Right atrium auricular region (tissue), 2 donors: ENCODE data around the gene SYT1. TPM values are rescaled to one million over a fixed set of nuclear protein-coding genes. Genes with fewer than 3 reads are reported as not detected.

Source experiments
- DNase-seq: peaks from one replicate; pipeline ENCODE4 v3.0.0-alpha.2; 2019; ENCODE audit warnings: low spot score
- H3K27ac ChIP-seq, 2 donors: fragments of 200-600 bp; sonication (generic); 1 replicate in 1 of 2; 2 replicates in 1 of 2; pipeline ENCODE4 v1.5.1; 2016 to 2019
- H3K27me3 ChIP-seq, 2 donors: fragments of 200-600 bp; sonication (generic); one replicate each; pipeline versions ENCODE4 v1.5.1 to v1.6.0; 2017 to 2019
- H3K36me3 ChIP-seq: fragments of 200-600 bp; sonication (generic); one replicate; pipeline ENCODE4 v1.5.1; 2016
- H3K4me1 ChIP-seq, 2 donors: fragments of 200-600 bp; sonication (generic); one replicate each; pipeline versions ENCODE4 v1.5.1 to v1.6.0; 2017 to 2019
- H3K4me3 ChIP-seq, 2 donors: fragments of 200-600 bp; sonication (generic); 1 replicate in 1 of 2; 2 replicates in 1 of 2; pipeline ENCODE4 v1.5.1; 2017 to 2019; ENCODE audit warnings: mild to moderate bottlenecking in 1 of 2, moderate library complexity in 1 of 2
- H3K9me3 ChIP-seq, 2 donors: fragments of 200-600 bp; sonication (generic); one replicate each; pipeline ENCODE4 v1.5.1; 2019
- CTCF ChIP-seq, 2 donors: fragments of 200-600 bp; sonication (generic); IDR thresholded peaks; one replicate each; pipeline ENCODE4 v1.5.1; 2019; ENCODE audit warnings: antibody characterized with exemption in 2 of 2
- total RNA-seq, 2 donors: library from RNA; depleted of rRNA; stranded (reverse); fragments of >200 nt; gene quantifications; one replicate each; pipeline ENCODE4 v1.1.0, GENCODE V29; 2016

Gene SYT1
- total RNA-seq, 2 donors from 2014 or later: 0.16 TPM; not detected in 1

GRCh38 chr12:78963439-78964227 lies 99.1 kb downstream of the SYT1 start:
- Histone ChIP-seq H3K27me3 (no peaks in the 10 kb centered on the region), H3K4me1 (no peaks in the 10 kb centered on the region), H3K27ac (no peak overlapping the region), H3K36me3 (no peaks in the 10 kb centered on the region), H3K9me3 (no peaks in the 10 kb centered on the region), H3K4me3 (no peak overlapping the region)
- no peak for TF ChIP-seq CTCF (IDR thresholded peaks at IDR 0.05)
- no peak for DNase-seq

DNA sequence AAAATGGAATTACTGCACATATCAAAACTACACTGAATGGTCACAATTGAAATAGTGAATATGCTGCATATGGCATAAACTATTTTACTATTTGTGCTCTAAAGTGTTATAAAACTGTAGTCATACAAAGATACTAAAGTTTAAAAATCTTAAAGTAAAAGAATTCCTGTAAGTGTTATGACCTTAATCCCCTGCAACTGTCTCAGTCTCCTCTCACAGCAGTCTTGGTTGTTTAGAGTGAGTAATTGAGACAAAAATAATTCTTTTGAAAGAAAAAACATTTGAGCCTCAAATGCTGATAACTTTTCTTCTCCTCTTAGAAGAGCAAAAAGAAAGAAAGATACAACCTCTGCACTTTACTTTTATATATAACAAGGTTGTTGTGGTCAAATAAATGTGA lies 99.9 kb downstream of the SYT1 start:
- no peaks in the 10 kb centered on the region for H3K4me1 ChIP-seq
- no peak for TF ChIP-seq CTCF (IDR thresholded peaks at IDR 0.05)
- no peaks in the 10 kb centered on the region for H3K9me3 ChIP-seq
- H3K27ac ChIP-seq: no peak overlapping the region
- no peak overlapping the region for H3K4me3 ChIP-seq
- no peak for DNase-seq
- H3K36me3 ChIP-seq: no peaks in the 10 kb centered on the region
- no peaks in the 10 kb centered on the region for H3K27me3 ChIP-seq

GRCh38 chr12:78966062-78966461 lies 101.5 kb downstream of the SYT1 start:
- no peak for TF ChIP-seq CTCF (IDR thresholded peaks at IDR 0.05)
- no peak overlapping the region for H3K4me3 ChIP-seq
- no peaks in the 10 kb centered on the region for H3K4me1 ChIP-seq
- H3K27me3 ChIP-seq: no peaks in the 10 kb centered on the region
- no peaks in the 10 kb centered on the region for H3K9me3 ChIP-seq
- DNase-seq: no peak
- no peak overlapping the region for H3K27ac ChIP-seq
- no peaks in the 10 kb centered on the region for H3K36me3 ChIP-seq

DNA sequence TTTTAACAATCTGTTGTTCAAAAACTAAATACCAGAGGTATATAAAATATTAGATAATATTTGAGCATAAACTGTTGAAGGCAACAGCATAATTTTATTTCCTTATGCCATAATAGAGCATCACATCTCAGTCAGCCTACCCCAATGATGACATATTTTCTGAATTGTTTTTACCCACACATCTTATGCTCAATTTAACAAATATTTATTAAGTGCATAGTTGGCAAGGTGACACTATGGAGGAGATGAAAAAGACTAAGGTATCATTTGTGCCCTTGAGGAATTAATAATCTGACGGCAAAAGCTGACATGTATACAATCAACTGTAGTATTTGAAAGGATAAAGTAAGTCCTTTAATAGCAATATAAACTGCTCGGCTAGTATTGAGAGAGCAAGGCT lies 102.4 kb downstream of the SYT1 start:
- Histone ChIP-seq H3K36me3 (no peaks in the 10 kb centered on the region), H3K4me3 (no peak overlapping the region), H3K4me1 (no peaks in the 10 kb centered on the region), H3K9me3 (no peaks in the 10 kb centered on the region), H3K27ac (no peak overlapping the region), H3K27me3 (no peaks in the 10 kb centered on the region)
- no peak for TF ChIP-seq CTCF (IDR thresholded peaks at IDR 0.05)
- no peak for DNase-seq

GRCh38 chr12:78968226-78968625 lies 103.7 kb downstream of the SYT1 start:
- no peak for TF ChIP-seq CTCF (IDR thresholded peaks at IDR 0.05)
- no peak overlapping the region for H3K27ac ChIP-seq
- H3K9me3 ChIP-seq: no peaks in the 10 kb centered on the region
- H3K4me1 ChIP-seq: no peaks in the 10 kb centered on the region
- no peaks in the 10 kb centered on the region for H3K36me3 ChIP-seq
- no peak overlapping the region for H3K4me3 ChIP-seq
- no peaks in the 10 kb centered on the region for H3K27me3 ChIP-seq
- no peak for DNase-seq

GRCh38 chr12:78970041-78970440 lies 105.5 kb downstream of the SYT1 start:
- no peak for TF ChIP-seq CTCF (IDR thresholded peaks at IDR 0.05)
- no peak for DNase-seq
- H3K27me3 ChIP-seq: no peaks in the 10 kb centered on the region
- no peaks in the 10 kb centered on the region for H3K36me3 ChIP-seq
- no peak overlapping the region for H3K4me3 ChIP-seq
- no peaks in the 10 kb centered on the region for H3K9me3 ChIP-seq
- H3K4me1 ChIP-seq: no peaks in the 10 kb centered on the region
- H3K27ac ChIP-seq: no peak overlapping the region
